Activated CD4-positive, alpha-beta T cell treated with anti-CD3 and anti-CD28 coated beads, Interleukin-2, amount 50 U/mL, for 24 hours (primary cell): ENCODE results near the gene ZFHX3.

Experiments used
- DNase-seq, 2 donors: peaks; one replicate each; pipeline ENCODE4 v3.0.0-alpha.2; 2020; ENCODE audit warnings: low read depth in 1 of 2, low spot score in 1 of 2

The ZFHX3 gene

GRCh38 chr16:72785171-72785570 lies 262.8 kb downstream of the ZFHX3 start:
- DNase-seq = no peak

- no peak for DNase-seq
Measured at GRCh38 chr16:72783716-72784318, 264.1 kb downstream of the ZFHX3 start.

GRCh38 chr16:72769876-72770275 lies 278.1 kb downstream of the ZFHX3 start:
- no peak for DNase-seq

- DNase-seq = no peak
Measured at GRCh38 chr16:72768591-72768990, 279.3 kb downstream of the ZFHX3 start.

DNA sequence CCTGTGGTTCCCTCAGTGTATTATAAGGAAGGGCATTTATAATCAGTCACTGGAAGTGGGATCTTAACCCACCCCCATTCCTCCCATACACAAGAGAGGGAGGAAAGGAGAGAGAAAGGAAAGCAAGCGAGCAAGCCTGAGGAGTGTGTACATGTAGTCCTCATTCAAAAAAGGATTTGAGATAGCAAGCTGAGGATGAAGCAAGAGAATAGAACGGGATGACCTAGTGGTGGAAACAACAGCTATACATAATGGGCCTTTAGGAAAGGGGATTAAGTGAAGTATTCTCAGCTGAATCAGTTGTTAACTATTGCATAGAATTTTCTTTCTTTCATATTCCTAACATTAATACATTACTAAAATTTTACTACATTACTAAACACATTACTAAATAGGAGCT lies 281.4 kb downstream of the ZFHX3 start:
- no peak for DNase-seq

DNA sequence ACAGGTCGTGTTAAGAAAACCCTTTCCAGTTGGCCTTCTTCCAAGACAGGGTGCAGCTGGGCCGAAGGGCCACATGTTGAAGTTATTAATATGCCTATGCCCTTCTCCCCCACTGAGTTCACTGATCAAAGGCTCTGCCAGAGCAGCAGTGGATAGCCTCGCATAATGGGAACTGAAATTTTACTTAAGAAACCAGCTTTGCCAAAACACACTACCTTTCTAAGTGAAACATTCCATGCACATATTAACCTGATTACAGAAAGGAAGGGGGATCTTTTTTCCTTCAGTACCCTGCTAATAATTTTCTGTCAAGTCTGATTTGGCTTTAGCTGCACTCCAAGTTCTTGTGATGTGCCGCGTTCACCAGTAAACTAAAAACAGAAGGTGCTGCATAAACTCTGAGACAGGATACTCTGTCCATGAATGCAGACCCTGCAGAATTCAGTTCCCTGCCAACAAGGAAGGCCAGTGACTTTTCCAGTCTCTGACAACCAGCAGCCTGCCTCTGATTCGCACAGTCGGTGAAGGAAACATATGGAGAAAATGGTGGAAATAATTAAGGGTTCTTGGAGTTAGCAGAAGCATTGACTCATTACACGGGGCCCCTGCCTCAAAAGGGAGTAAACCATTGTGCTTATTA lies 283.8 kb downstream of the ZFHX3 start:
- no peak for DNase-seq

- no peak for DNase-seq
Measured at GRCh38 chr16:72760581-72760980, 287.3 kb downstream of the ZFHX3 start.

GRCh38 chr16:72753881-72754280 lies 294.0 kb downstream of the ZFHX3 start:
- DNase-seq = no peak

DNA sequence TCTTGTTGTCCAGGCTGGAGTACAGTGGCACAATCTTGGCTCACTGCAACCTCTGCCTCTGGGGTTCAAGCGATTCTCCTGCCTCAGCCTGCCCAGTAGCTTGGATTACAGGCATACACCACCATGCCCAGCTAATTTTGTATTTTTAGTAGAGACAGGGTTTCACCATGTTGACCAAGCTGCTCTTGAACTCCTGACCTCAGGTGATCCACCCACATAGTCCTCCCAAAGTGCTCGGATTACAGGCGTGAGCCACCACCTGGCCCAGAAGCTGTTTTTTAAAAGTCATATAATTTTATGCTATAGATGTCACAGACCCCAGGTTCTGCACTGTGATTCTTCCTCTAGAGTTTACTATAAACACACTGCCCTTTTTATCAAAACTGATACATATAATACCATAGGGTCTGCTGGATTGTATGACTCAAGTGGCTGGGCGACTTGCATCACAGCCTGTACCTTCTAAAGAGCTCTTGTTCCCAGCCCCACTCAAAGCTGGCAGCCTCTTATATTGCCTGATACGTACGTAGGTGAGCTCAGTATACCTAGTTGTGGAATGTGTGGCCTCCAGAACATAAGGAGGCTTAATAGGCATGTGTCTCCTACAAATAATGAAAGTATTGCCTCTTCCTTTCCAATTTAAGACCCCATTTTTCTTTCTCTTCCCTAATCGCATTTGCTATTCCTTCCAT lies 295.8 kb downstream of the ZFHX3 start:
- no peak for DNase-seq

DNA sequence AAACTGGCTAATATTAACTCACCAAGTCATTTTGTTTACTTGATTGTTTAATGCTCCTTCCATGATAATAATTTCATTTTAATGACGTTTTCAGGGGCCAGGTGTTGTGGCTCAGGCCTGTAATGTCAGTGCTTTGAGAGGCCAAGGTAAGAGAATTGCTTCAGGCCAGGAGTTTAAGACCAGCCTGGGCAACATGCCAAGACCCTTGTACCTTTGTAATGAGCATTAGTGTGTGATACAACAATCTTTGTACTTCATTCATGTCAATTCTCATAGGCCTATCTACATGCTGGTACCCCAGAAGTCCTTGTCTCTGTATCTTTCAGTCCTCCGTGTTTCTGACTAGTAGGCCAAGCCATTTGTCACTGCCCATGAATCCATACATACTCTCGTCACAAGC lies 296.9 kb downstream of the ZFHX3 start:
- no peak for DNase-seq

- DNase-seq = no peak
Measured at GRCh38 chr16:72749091-72749490, 298.8 kb downstream of the ZFHX3 start.

- no peak for DNase-seq
Measured at GRCh38 chr16:72744076-72744793, 303.7 kb downstream of the ZFHX3 start.

DNA sequence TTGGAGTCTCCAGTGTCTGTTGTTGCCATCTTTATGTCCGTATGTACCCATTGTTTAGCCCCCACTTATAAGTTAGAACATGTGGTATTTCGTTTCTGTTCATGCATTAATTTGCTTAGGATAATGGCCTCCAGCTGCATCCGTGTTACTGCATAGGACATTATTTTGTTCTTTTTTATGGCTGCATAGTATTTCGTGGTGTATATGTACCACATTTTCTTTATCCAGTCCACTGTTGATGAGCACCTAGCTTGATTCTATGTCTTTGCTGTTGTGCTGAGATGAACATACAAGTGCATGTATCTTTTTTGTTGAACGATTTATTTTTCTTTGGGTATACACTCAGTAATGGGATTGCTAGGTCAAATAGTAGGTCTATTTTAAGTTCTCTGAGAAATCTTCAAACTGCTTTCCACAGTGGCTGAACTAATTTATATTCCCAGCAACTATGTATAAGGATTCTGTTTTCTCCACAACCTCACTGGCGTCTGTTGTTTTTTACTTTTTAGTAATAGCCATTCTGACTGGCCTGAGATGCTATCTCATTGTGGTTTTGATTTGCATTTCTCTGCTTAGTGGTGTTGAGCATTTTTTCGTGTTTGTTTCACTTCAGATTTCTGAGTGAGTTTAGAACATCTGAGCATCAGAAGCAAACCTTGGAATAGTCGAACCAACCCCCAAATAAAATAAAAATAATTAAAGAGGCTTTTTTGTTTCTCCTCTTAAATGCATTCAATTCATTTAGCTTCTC lies 304.7 kb downstream of the ZFHX3 start:
- no peak for DNase-seq

GRCh38 chr16:72740347-72740746 lies 307.6 kb downstream of the ZFHX3 start:
- DNase-seq = no peak

- DNase-seq = no peak
Measured at GRCh38 chr16:72739577-72739976, 308.4 kb downstream of the ZFHX3 start.

DNA sequence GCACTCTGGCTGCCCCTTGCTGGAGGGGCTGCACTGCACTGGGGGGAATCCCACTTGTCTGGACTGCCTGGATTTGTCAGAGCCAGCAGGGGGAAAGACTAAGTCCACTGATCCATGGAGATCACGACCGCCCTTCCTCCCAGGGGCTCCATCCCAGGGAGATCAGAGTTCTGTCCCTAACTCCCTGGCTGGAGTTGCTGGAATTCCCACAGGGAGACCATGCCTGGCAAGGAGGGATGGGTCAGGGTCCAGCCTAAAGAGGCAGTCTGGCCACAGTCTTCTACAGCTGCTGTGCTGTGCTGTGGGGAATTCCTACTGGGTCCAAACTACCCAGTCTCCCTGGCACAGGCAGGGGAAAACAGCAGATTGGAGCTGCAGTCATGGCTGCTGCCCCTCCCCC lies 311.9 kb downstream of the ZFHX3 start:
- no peak for DNase-seq
